T47D (cell line): Measurements from ENCODE around the gene GPC2.

ENCODE experiments used
- DNase-seq, 2 experiments: peaks; one replicate each; pipeline versions ENCODE4 v3.0.0 to v3.0.0-alpha.2; 2011 to 2012; ENCODE audit warnings: low read depth in 1 of 2, low spot score in 1 of 2
- JUND ChIP-seq: IDR thresholded peaks from 2 replicates; pipeline ENCODE4 v1.6.1; 2012; ENCODE audit warnings: low read depth
- in situ Hi-C: cut with HindIII; loops from 2 replicates; pipeline ENCODE4 v1.10.0; 2016; ENCODE audit warnings: low sequenced_read_pairs, low pct_unique_long_range_greater_than_20kb

The GPC2 gene

GRCh38 chr7:100171087-100171681 is 6.0 kb downstream of the GPC2 start:
- no peak for DNase-seq
- no peak for TF ChIP-seq JUND
- in situ Hi-C loops: no loop called here

- TF ChIP-seq JUND: no peak
- in situ Hi-C loops: no loop called here
- DNase-seq: no peak
Measured at GRCh38 chr7:100170101-100170897, 6.9 kb downstream of the GPC2 start.

- TF ChIP-seq JUND: no peak
- no peak for DNase-seq
- in situ Hi-C loops: no loop called here
Measured at GRCh38 chr7:100169147-100169850, 7.9 kb downstream of the GPC2 start.

- in situ Hi-C loops: no loop called here
- no peak for DNase-seq
- no peak for TF ChIP-seq JUND
Measured at GRCh38 chr7:100167912-100168323, 9.3 kb downstream of the GPC2 start.

GRCh38 chr7:100166970-100167911 is 9.9 kb downstream of the GPC2 start:
- in situ Hi-C loops: no loop called here
- TF ChIP-seq JUND: no peak
- DNase-seq: no peak

GRCh38 chr7:100166317-100166940 is 10.8 kb downstream of the GPC2 start:
- in situ Hi-C loops: no loop called here
- no peak for DNase-seq
- TF ChIP-seq JUND: no peak

- no peak for TF ChIP-seq JUND
- no peak for DNase-seq
- in situ Hi-C loops: no loop called here
Measured at GRCh38 chr7:100163871-100164270, 13.3 kb downstream of the GPC2 start.

- no peak for DNase-seq
- in situ Hi-C loops: no loop called here
- no peak for TF ChIP-seq JUND
Measured at GRCh38 chr7:100163006-100163531, 14.1 kb downstream of the GPC2 start.

GRCh38 chr7:100160067-100160466 is 17.1 kb downstream of the GPC2 start:
- in situ Hi-C loops: no loop called here
- no peak for DNase-seq
- no peak for TF ChIP-seq JUND

GRCh38 chr7:100159099-100159623 is 18.0 kb downstream of the GPC2 start:
- in situ Hi-C loops: no loop called here
- DNase-seq: no peak
- TF ChIP-seq JUND: no peak
